ENCODE measurements around the gene ADARB1.

The ADARB1 gene

GRCh38 chr21:45057886-45058285 lies 16.5 kb upstream of the ADARB1 start:
- Histone ChIP-seq H3K9me2 (replicated peaks; ENCODE audit: insufficient read depth, low read length) (no peaks in the 10 kb centered on the region), H3K4me2 (ENCODE audit: low read depth, low read length, poor library complexity, severe bottlenecking) (no peak overlapping the region), H3K4me3 (ENCODE audit: insufficient read depth, low read length, poor library complexity, severe bottlenecking) (no peak overlapping the region), H4K20me1 (ENCODE audit: low read depth, low read length) (no peaks in the 10 kb centered on the region), H3K79me2 (ENCODE audit: insufficient read depth, low read length) (no peaks in the 10 kb centered on the region), H2AFZ (ENCODE audit: low read depth, low read length, severe bottlenecking) (no peak overlapping the region), H3K36me3 (ENCODE audit: low read length) (no peaks in the 10 kb centered on the region), H3K27me3 (ENCODE audit: low read length) (no peaks in the 10 kb centered on the region), H3K9ac (ENCODE audit: low read length) (no peak overlapping the region), H3F3A (ENCODE audit: insufficient read depth) (no peaks in the 10 kb centered on the region), H3K9me3 (ENCODE audit: insufficient read depth, low read length) (no peaks in the 10 kb centered on the region), H3K27ac (ENCODE audit: low read depth, low read length) (no peak overlapping the region)
- TF ChIP-seq EZH2phosphoT487 (conservative IDR thresholded peaks at IDR 0.05; ENCODE audit: low read length) (no peak), CTCF (IDR thresholded peaks at IDR 0.05; ENCODE audit: insufficient read depth, low read length, poor library complexity, severe bottlenecking) (no peak)

- Histone ChIP-seq H3K4me3 (ENCODE audit: insufficient read depth, low read length, poor library complexity, severe bottlenecking) (no peak overlapping the region), H3K9ac (ENCODE audit: low read length) (no peak overlapping the region), H3K79me2 (ENCODE audit: insufficient read depth, low read length) (no peaks in the 10 kb centered on the region), H3K9me2 (replicated peaks; ENCODE audit: insufficient read depth, low read length) (no peaks in the 10 kb centered on the region), H3K4me2 (ENCODE audit: low read depth, low read length, poor library complexity, severe bottlenecking) (no peak overlapping the region), H3K9me3 (ENCODE audit: insufficient read depth, low read length) (no peaks in the 10 kb centered on the region), H3K36me3 (ENCODE audit: low read length) (no peaks in the 10 kb centered on the region), H4K20me1 (ENCODE audit: low read depth, low read length) (no peaks in the 10 kb centered on the region), H2AFZ (ENCODE audit: low read depth, low read length, severe bottlenecking) (no peak overlapping the region), H3K27ac (ENCODE audit: low read depth, low read length) (no peak overlapping the region), H3F3A (ENCODE audit: insufficient read depth) (no peaks in the 10 kb centered on the region), H3K27me3 (ENCODE audit: low read length) (no peaks in the 10 kb centered on the region)
- TF ChIP-seq EZH2phosphoT487 (conservative IDR thresholded peaks at IDR 0.05; ENCODE audit: low read length) (no peak), CTCF (IDR thresholded peaks at IDR 0.05; ENCODE audit: insufficient read depth, low read length, poor library complexity, severe bottlenecking) (no peak)
These were observed 15.3 kb upstream of the ADARB1 start for GRCh38 chr21:45059121-45059520.

- TF ChIP-seq EZH2phosphoT487 (conservative IDR thresholded peaks at IDR 0.05; ENCODE audit: low read length) (no peak), CTCF (IDR thresholded peaks at IDR 0.05; ENCODE audit: insufficient read depth, low read length, poor library complexity, severe bottlenecking) (no peak)
- Histone ChIP-seq H3K79me2 (ENCODE audit: insufficient read depth, low read length) (no peaks in the 10 kb centered on the region), H3K36me3 (ENCODE audit: low read length) (no peaks in the 10 kb centered on the region), H4K20me1 (ENCODE audit: low read depth, low read length) (no peaks in the 10 kb centered on the region), H3K4me3 (ENCODE audit: insufficient read depth, low read length, poor library complexity, severe bottlenecking) (no peak overlapping the region), H3K27me3 (ENCODE audit: low read length) (no peaks in the 10 kb centered on the region), H3K9me3 (ENCODE audit: insufficient read depth, low read length) (no peaks in the 10 kb centered on the region), H3K9ac (ENCODE audit: low read length) (no peak overlapping the region), H3F3A (ENCODE audit: insufficient read depth) (no peaks in the 10 kb centered on the region), H3K9me2 (replicated peaks; ENCODE audit: insufficient read depth, low read length) (no peaks in the 10 kb centered on the region), H3K27ac (ENCODE audit: low read depth, low read length) (no peak overlapping the region), H3K4me2 (ENCODE audit: low read depth, low read length, poor library complexity, severe bottlenecking) (no peak overlapping the region), H2AFZ (ENCODE audit: low read depth, low read length, severe bottlenecking) (no peak overlapping the region)
These were observed 14.3 kb upstream of the ADARB1 start for GRCh38 chr21:45060089-45060488.

Measured in SU-DHL-6 (cell line).